Liver (tissue), 9 donors: Measurements from ENCODE around the gene DIAPH2. TPM values are rescaled to one million over a fixed set of nuclear protein-coding genes. Genes with fewer than 3 reads are reported as not detected.

Experiments used
- DNase-seq: peaks from one replicate; pipeline ENCODE4 v3.0.0-alpha.2; 2017; ENCODE audit warnings: low spot score
- H3K27ac ChIP-seq, 2 donors: one replicate each; pipeline ENCODE4 v1.7.0; 2013; ENCODE audit warnings: inconsistent platforms in 2 of 2, low read length in 2 of 2, control low read depth in 1 of 2, low read depth in 1 of 2, mild to moderate bottlenecking in 1 of 2
- H3K27me3 ChIP-seq, 4 donors: one replicate each; pipeline versions ENCODE4 v1.6.1 to v1.7.0; 2013; ENCODE audit warnings: low read length in 3 of 4, inconsistent platforms in 1 of 4, mild to moderate bottlenecking in 1 of 4, moderate library complexity in 1 of 4; ENCODE audit not compliant: control insufficient read depth in 4 of 4, insufficient read depth in 4 of 4
- H3K36me3 ChIP-seq, 4 donors: one replicate each; pipeline versions ENCODE4 v1.6.1 to v1.7.0; 2013; ENCODE audit warnings: low read length in 3 of 4, mild to moderate bottlenecking in 3 of 4, low read depth in 1 of 4, moderate library complexity in 1 of 4; ENCODE audit not compliant: control insufficient read depth in 4 of 4, insufficient read depth in 3 of 4
- H3K4me1 ChIP-seq, 4 donors: one replicate each; pipeline versions ENCODE4 v1.6.1 to v1.7.0; 2013; ENCODE audit warnings: low read length in 3 of 4, mild to moderate bottlenecking in 3 of 4, moderate library complexity in 1 of 4; ENCODE audit not compliant: control insufficient read depth in 4 of 4, insufficient read depth in 4 of 4
- H3K4me3 ChIP-seq, 3 donors: one replicate each; pipeline versions ENCODE4 v1.6.1 to v1.7.0; 2013; ENCODE audit warnings: low read length in 3 of 3, control low read depth in 1 of 3, low read depth in 1 of 3, mild to moderate bottlenecking in 1 of 3
- H3K9ac ChIP-seq, 2 donors: one replicate each; pipeline ENCODE4 v1.7.0; 2013; ENCODE audit warnings: low read length in 2 of 2, mild to moderate bottlenecking in 2 of 2, moderate library complexity in 2 of 2, control low read depth in 1 of 2, low read depth in 1 of 2
- H3K9me3 ChIP-seq, 4 donors: one replicate each; pipeline versions ENCODE4 v1.6.1 to v1.7.0; 2013; ENCODE audit warnings: low read length in 3 of 4; ENCODE audit not compliant: control insufficient read depth in 4 of 4
- ATF3 ChIP-seq: IDR thresholded peaks from 2 replicates; pipeline ENCODE4 v1.6.1; 2016; ENCODE audit warnings: antibody characterized with exemption
- CTCF ChIP-seq: fragments of 150-350 bp; IDR thresholded peaks from 2 replicates; pipeline ENCODE4 v1.5.1; 2017; ENCODE audit warnings: improper control_type of control experiment, low read depth, low read length; ENCODE audit not compliant: missing input control
- EGR1 ChIP-seq, 2 donors: IDR thresholded peaks; 2 replicates each; pipeline ENCODE4 v1.6.1; 2016 to 2018; ENCODE audit warnings: antibody characterized with exemption in 2 of 2, low read depth in 2 of 2
- FOXA2 ChIP-seq: IDR thresholded peaks from 2 replicates; pipeline ENCODE4 v1.6.1; 2016; ENCODE audit warnings: antibody characterized with exemption
- GABPA ChIP-seq, 2 donors: IDR thresholded peaks in 1 of 2; conservative IDR thresholded peaks in 1 of 2; 2 replicates each; pipeline ENCODE4 v1.6.1; 2016; ENCODE audit warnings: antibody characterized with exemption in 2 of 2, mild to moderate bottlenecking in 1 of 2, moderate library complexity in 1 of 2
- HNF4A ChIP-seq, 2 donors: conservative IDR thresholded peaks; 2 replicates each; pipeline ENCODE4 v1.6.1; 2016; ENCODE audit warnings: antibody characterized with exemption in 2 of 2, mild to moderate bottlenecking in 2 of 2
- HNF4G ChIP-seq: IDR thresholded peaks from 2 replicates; pipeline ENCODE4 v1.6.1; 2016; ENCODE audit warnings: antibody characterized with exemption
- JUND ChIP-seq, 2 donors: IDR thresholded peaks; 2 replicates each; pipeline ENCODE4 v1.6.1; 2016; ENCODE audit warnings: antibody characterized with exemption in 2 of 2
- RAD21 ChIP-seq, 2 donors: IDR thresholded peaks; 2 replicates each; pipeline ENCODE4 v1.6.1; 2016; ENCODE audit warnings: antibody characterized with exemption in 2 of 2, mild to moderate bottlenecking in 2 of 2
- RXRA ChIP-seq, 2 donors: IDR thresholded peaks; 2 replicates each; pipeline ENCODE4 v1.6.1; 2017 to 2018; ENCODE audit warnings: antibody characterized with exemption in 2 of 2, mild to moderate bottlenecking in 1 of 2
- SP1 ChIP-seq: IDR thresholded peaks from 2 replicates; pipeline ENCODE4 v1.6.1; 2018; ENCODE audit warnings: antibody characterized with exemption, mild to moderate bottlenecking
- TAF1 ChIP-seq: conservative IDR thresholded peaks from 2 replicates; pipeline ENCODE4 v1.6.1; 2016; ENCODE audit warnings: antibody characterized with exemption, mild to moderate bottlenecking
- YY1 ChIP-seq: IDR thresholded peaks from 2 replicates; pipeline ENCODE4 v1.6.1; 2016; ENCODE audit warnings: antibody characterized with exemption, mild to moderate bottlenecking
- whole genome bisulfite sequencing: extraction: QIAGEN DNeasy Blood & Tissue Kit; methylation state at CpG from one replicate; pipeline ENCODE4 v1.1.7; 2013; 5-methylcytosine and 5-hydroxymethylcytosine counted together
- polyA plus RNA-seq, 2 donors: library from polyadenylated mRNA; stranded (reverse) in 1 of 2; unstranded in 1 of 2; fragments of 200-250 nt in 1 of 2; fragments of >200 nt in 1 of 2; fragmentation: Nextera tagmentation in 1 of 2; extraction: Ambion mirVana in 1 of 2; gene quantifications; one replicate each; pipeline versions ENCODE4 v1.2.1 to v1.2.3, GENCODE V29; 2013 to 2015
- total RNA-seq, 2 donors: library from RNA; depleted of rRNA; stranded (reverse); fragments of >200 nt; gene quantifications; one replicate each; pipeline ENCODE4 v1.2.3, GENCODE V29; 2014
- TF ChIP-seq, protein P1 (sequence below): IDR thresholded peaks from 2 replicates; pipeline ENCODE4 v1.6.1; 2016; ENCODE audit warnings: antibody characterized with exemption
- TF ChIP-seq, protein P2 (sequence below): IDR thresholded peaks from 2 replicates; pipeline ENCODE4 v1.6.1; 2016; ENCODE audit warnings: antibody characterized with exemption, mild to moderate bottlenecking
- donor health status: healthy.
- donor health status: healthy.
- donor health status: healthy.
- donor health status: healthy.
- donor health status: healthy.

The DIAPH2 gene
- total and polyA plus RNA-seq, 4 donors, result 2.7 to 16.6 (median 5.3) TPM

DNA sequence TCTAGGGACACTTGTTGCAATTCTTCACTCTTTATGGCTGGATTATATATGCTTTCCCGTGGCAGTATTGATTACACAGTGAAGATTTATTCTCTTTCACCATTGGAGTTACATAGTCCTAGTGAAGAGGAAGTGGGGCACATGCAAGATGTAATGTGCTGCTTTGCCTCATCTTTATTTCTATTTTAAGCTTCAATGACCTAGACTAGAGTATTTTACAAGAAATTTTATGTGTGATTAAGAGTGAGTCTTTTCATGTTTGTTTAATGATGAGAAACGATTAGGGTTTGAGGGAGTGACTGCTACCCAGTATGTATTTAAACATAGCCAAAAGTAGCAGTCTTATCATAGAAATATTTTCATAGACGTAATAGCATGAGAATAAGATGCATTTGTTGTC lies 30.8 kb downstream of the DIAPH2 start:
- no peaks in the 10 kb centered on the region for H3K36me3 ChIP-seq
- H3K4me1 ChIP-seq, result peaks cover 0 to 12% (median 5%) of the 10 kb centered on the region in 4 donors
- no peaks in the 10 kb centered on the region for H3K27me3 ChIP-seq
- DNase-seq, result no peak
- 34% methylated on average over 3 of the region's 3 CpGs for WGBS
- H3K27ac ChIP-seq, result no peak overlapping the region
- H3K9ac ChIP-seq, result no peak overlapping the region
- no peak overlapping the region for H3K4me3 ChIP-seq
- TF ChIP-seq, protein P1, sequence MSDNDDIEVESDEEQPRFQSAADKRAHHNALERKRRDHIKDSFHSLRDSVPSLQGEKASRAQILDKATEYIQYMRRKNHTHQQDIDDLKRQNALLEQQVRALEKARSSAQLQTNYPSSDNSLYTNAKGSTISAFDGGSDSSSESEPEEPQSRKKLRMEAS, result no peak
- no peak for TF ChIP-seq RXRA (IDR thresholded peaks at IDR 0.05)
- TF ChIP-seq ATF3, result no peak
- no peak for TF ChIP-seq CTCF
- TF ChIP-seq JUND (IDR thresholded peaks at IDR 0.05), result no peak
- TF ChIP-seq HNF4G, result no peak
- TF ChIP-seq FOXA2, result no peak
- TF ChIP-seq TAF1, result no peak
- H3K9me3 ChIP-seq, result peaks cover 0 to 3% (median 0%) of the 10 kb centered on the region in 4 donors

DNA sequence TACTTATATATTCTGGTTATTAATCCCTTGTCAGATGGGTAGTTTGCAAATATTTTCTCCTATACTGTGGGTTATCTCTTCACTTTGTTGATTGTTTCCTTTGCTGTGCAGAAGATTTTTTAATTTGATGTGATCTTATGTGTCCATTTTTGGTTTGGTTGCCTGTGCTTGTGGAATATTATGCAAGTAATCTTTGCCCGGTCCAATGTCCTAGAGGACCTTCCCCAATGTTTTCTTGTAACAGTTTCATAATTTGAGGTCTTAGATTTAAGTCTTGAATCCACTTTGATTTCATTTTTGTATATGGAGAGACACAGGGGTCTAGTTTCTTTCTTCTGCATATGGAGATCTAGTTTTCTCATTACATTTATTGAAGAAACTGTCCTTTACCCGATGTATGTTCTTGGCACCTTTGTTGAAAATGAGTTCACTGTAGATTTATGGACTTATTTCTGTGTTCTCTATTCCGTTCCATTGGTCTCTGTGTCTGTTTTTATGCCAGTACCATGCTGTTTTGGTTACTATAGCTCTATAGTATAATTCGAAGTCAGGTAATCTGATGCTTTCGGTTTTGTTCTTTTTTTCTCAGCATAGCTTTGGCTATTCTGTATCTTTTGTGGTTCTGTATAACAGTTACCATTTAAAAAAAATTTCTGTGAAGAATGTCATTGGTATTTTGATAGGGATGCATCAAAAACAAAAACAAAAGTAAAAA lies 34.7 kb downstream of the DIAPH2 start:
- Histone ChIP-seq H3K4me1 (peaks cover 0 to 19% (median 16%) of the 10 kb centered on the region in 4 donors), H3K27me3 (no peaks in the 10 kb centered on the region), H3K9ac (no peak overlapping the region), H3K27ac (peak overlapping the region in 1 of 2 donors; percentile 12), H3K36me3 (no peaks in the 10 kb centered on the region), H3K4me3 (peak overlapping the region in 1 of 3 donors; percentile 18), H3K9me3 (peaks cover 0 to 3% (median 0%) of the 10 kb centered on the region in 4 donors)
- DNase-seq, result no peak
- TF ChIP-seq GABPA (IDR thresholded peaks at IDR 0.05 in 1 of 2, conservative IDR thresholded peaks at IDR 0.05 in 1 of 2) (no peak), RXRA (IDR thresholded peaks at IDR 0.05) (peak in 1 of 2 donors; percentile 27), HNF4A (conservative IDR thresholded peaks at IDR 0.05) (peak; percentile 78 to 80), TAF1 (no peak), RAD21 (IDR thresholded peaks at IDR 0.05) (no peak), EGR1 (IDR thresholded peaks at IDR 0.05; ENCODE audit: low read depth in 2 of 2) (no peak), HNF4G (peak; percentile 52)
- WGBS, result 78% methylated on average over 5 of the region's 5 CpGs

DNA sequence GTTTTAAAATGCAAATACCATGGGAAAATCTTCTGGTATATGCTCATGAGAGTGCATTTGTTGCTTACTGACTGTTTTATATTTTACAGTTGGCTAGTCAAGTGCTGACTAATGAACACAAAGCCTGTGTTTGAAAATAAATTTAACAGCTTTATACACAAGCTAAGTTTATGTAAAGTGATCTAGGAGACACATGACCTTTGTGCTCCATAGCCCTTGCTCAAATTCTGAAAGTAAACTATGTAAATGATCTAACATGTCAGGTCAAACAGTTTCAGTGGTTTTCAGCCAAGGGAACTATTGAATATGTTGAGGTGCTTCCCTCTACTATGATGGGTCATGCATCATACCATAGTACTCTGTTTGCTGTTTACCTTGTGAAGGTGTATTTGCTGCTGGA lies 36.7 kb downstream of the DIAPH2 start:
- Histone ChIP-seq H3K9me3 (peaks cover 0 to 3% (median 0%) of the 10 kb centered on the region in 4 donors), H3K4me1 (peaks cover 0 to 19% (median 15%) of the 10 kb centered on the region in 4 donors), H3K9ac (no peak overlapping the region), H3K4me3 (no peak overlapping the region), H3K27me3 (no peaks in the 10 kb centered on the region), H3K27ac (no peak overlapping the region), H3K36me3 (no peaks in the 10 kb centered on the region)
- peak; percentile 27 for TF ChIP-seq YY1
- peak; percentile 30 to 60 for TF ChIP-seq HNF4A (conservative IDR thresholded peaks at IDR 0.05)
- peak; percentile 39 to 52 for TF ChIP-seq RXRA (IDR thresholded peaks at IDR 0.05)
- TF ChIP-seq, protein P2, sequence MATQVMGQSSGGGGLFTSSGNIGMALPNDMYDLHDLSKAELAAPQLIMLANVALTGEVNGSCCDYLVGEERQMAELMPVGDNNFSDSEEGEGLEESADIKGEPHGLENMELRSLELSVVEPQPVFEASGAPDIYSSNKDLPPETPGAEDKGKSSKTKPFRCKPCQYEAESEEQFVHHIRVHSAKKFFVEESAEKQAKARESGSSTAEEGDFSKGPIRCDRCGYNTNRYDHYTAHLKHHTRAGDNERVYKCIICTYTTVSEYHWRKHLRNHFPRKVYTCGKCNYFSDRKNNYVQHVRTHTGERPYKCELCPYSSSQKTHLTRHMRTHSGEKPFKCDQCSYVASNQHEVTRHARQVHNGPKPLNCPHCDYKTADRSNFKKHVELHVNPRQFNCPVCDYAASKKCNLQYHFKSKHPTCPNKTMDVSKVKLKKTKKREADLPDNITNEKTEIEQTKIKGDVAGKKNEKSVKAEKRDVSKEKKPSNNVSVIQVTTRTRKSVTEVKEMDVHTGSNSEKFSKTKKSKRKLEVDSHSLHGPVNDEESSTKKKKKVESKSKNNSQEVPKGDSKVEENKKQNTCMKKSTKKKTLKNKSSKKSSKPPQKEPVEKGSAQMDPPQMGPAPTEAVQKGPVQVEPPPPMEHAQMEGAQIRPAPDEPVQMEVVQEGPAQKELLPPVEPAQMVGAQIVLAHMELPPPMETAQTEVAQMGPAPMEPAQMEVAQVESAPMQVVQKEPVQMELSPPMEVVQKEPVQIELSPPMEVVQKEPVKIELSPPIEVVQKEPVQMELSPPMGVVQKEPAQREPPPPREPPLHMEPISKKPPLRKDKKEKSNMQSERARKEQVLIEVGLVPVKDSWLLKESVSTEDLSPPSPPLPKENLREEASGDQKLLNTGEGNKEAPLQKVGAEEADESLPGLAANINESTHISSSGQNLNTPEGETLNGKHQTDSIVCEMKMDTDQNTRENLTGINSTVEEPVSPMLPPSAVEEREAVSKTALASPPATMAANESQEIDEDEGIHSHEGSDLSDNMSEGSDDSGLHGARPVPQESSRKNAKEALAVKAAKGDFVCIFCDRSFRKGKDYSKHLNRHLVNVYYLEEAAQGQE, result no peak
- TF ChIP-seq HNF4G, result no peak
- TF ChIP-seq SP1, result peak; percentile 56
- no peak for TF ChIP-seq RAD21 (IDR thresholded peaks at IDR 0.05)
- DNase-seq, result no peak
